Measurements from ENCODE around the gene GOSR1. TPM values are rescaled to one million over a fixed set of nuclear protein-coding genes. Genes with fewer than 3 reads are reported as not detected.
"Not testable (repeated sequence)": the region's sequence is repeated elsewhere in the genome, so short reads cannot be mapped to it uniquely, and the experiment has no call there.

GOSR1 gene
- total and polyA plus RNA-seq, 4 donors: 14.8 to 45.1 (median 32.1) TPM

DNA sequence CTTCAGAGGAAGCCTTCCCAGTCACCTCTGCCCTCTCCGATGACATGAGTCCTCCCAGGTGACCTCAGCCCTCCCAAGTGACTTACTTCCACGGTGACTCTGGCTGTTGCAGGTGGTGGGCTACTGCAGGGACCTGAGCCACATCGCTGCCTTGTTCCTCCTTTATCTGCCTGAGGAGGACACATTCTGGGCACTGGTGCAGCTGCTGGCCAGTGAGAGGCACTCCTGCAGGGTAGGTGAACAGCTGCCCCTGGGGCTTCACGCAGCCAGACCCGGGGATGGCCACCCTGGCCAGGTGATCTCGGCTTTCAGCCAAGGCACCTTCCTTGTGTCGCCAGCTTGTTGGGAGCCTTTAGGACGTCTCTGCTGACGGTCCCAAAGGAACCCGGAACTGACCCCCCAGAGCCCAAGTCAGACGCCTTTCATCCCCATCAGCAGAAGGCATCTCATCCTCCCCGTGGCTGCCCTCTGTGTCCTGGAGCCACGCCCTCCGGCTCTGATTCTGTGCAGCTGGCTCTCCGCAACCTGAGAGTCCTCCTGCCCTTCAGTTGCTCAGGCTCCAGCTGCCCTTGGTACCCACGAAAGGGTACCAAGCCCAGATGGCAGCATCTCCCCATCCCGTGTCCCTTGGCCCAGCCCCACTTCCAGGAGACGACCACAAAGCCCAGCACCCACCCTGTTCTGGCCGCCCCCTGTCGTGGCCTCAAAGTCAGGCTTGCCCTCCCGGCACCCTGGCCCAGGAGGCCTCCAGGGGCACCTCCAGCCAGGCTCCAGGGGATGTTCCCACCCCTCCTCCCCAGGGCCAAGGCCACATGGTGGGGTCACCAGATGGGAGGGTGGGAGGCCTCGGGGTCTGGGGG lies 81.7 kb downstream of the GOSR1 start:
- TF ChIP-seq, protein P1, sequence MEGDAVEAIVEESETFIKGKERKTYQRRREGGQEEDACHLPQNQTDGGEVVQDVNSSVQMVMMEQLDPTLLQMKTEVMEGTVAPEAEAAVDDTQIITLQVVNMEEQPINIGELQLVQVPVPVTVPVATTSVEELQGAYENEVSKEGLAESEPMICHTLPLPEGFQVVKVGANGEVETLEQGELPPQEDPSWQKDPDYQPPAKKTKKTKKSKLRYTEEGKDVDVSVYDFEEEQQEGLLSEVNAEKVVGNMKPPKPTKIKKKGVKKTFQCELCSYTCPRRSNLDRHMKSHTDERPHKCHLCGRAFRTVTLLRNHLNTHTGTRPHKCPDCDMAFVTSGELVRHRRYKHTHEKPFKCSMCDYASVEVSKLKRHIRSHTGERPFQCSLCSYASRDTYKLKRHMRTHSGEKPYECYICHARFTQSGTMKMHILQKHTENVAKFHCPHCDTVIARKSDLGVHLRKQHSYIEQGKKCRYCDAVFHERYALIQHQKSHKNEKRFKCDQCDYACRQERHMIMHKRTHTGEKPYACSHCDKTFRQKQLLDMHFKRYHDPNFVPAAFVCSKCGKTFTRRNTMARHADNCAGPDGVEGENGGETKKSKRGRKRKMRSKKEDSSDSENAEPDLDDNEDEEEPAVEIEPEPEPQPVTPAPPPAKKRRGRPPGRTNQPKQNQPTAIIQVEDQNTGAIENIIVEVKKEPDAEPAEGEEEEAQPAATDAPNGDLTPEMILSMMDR (IDR thresholded peaks at IDR 0.05; ENCODE audit: control extremely low read depth, extremely low read depth): no peak
- no peaks in the 10 kb centered on the region for H3K4me1 ChIP-seq (ENCODE audit: control insufficient read depth in 5 of 5, insufficient read depth in 5 of 5, low read length in 5 of 5)
- ATAC-seq (ENCODE audit: insufficient read depth, low FRiP score) (no peak), DNase-seq (no peak)
- H3K27ac ChIP-seq (ENCODE audit: low read depth in 1 of 2, low read length in 1 of 2): no peak overlapping the region
- WGBS, 2 donors: 82 to 87% methylated on average over 22 of the region's 22 CpGs
- H3K9me3 ChIP-seq (ENCODE audit: control insufficient read depth in 4 of 4, insufficient read depth in 3 of 4, low read length in 3 of 4): peaks cover 0 to 5% (median 0%) of the 10 kb centered on the region in 4 donors
- H3K9ac ChIP-seq (ENCODE audit: insufficient read depth in 1 of 2, low read length in 2 of 2): no peak overlapping the region
- no peaks in the 10 kb centered on the region for H3K27me3 ChIP-seq (ENCODE audit: control insufficient read depth in 3 of 3, insufficient read depth in 3 of 3, low read length in 2 of 3)
- H3K36me3 ChIP-seq (ENCODE audit: control insufficient read depth in 4 of 4, insufficient read depth in 4 of 4, low read length in 4 of 4): no peaks in the 10 kb centered on the region
- no peak overlapping the region for H3K4me3 ChIP-seq

- no peak overlapping the region for H3K9ac ChIP-seq (ENCODE audit: insufficient read depth in 1 of 2, low read length in 2 of 2)
- no peak overlapping the region for H3K27ac ChIP-seq (ENCODE audit: low read depth in 1 of 2, low read length in 1 of 2)
- DNase-seq (no peak), ATAC-seq (ENCODE audit: insufficient read depth, low FRiP score) (no peak)
- H3K9me3 ChIP-seq (ENCODE audit: control insufficient read depth in 4 of 4, insufficient read depth in 3 of 4, low read length in 3 of 4): peaks cover 0 to 5% (median 0%) of the 10 kb centered on the region in 4 donors
- H3K4me1 ChIP-seq (ENCODE audit: control insufficient read depth in 5 of 5, insufficient read depth in 5 of 5, low read length in 5 of 5): peaks cover 0 to 3% (median 0%) of the 10 kb centered on the region in 5 donors
- H3K27me3 ChIP-seq (ENCODE audit: control insufficient read depth in 3 of 3, insufficient read depth in 3 of 3, low read length in 2 of 3): no peaks in the 10 kb centered on the region
- WGBS, 2 donors: 90% methylated on average over 6 to 7 of the region's 7 CpGs
- TF ChIP-seq, protein P1 (IDR thresholded peaks at IDR 0.05; ENCODE audit: control extremely low read depth, extremely low read depth): no peak
- no peak overlapping the region for H3K4me3 ChIP-seq
- no peaks in the 10 kb centered on the region for H3K36me3 ChIP-seq (ENCODE audit: control insufficient read depth in 4 of 4, insufficient read depth in 4 of 4, low read length in 4 of 4)
Observed at GRCh38 chr17:30559656-30560055, 82.4 kb downstream of the GOSR1 start.

DNA sequence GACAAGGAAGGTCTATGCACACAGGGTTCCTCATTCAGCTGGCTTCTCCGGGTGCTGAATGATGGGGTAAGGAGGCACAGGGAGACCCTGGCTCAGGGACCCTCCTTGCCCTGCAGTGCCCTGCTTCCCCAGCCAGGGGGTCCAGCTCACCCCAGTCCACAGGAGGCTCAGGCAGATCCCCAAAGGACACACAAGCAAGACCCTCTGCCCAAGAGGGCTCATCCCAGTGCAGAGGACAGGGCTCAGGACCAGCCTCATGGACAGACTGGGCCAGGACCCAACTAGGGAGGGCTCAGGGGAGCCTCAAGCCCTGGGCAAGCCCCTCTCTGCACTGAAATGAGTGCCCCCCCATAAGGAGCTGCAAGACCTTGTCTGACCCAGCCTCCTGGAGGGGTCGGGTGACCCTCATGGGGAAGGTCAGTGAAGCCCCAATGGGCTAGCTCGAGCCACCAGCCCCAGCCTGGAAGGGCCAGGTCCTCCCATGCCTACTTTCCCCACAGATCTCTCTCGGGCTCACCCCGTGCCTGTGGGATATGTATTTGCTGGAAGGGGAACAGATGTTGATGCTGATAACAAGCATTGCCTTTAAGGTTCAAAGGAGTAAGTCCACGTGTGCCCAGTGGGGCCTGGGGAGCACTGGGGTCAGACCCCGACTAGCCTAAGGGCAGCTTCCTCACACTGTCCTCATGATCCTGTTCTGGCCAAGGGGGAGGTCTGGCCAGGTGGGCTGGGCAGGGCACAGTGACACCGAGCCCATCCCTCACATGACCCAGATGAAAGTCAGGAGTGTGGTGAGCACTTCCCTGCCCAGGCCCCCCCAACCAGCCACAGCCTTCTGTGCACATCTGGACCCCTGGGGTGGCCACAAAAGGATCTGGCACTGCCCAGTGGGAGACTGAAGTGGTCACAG lies 83.2 kb downstream of the GOSR1 start:
- not testable (repeated sequence) for DNase-seq; H3K4me3 ChIP-seq; H3K9me3 ChIP-seq (ENCODE audit: control insufficient read depth in 4 of 4, insufficient read depth in 3 of 4, low read length in 3 of 4); H3K9ac ChIP-seq (ENCODE audit: insufficient read depth in 1 of 2, low read length in 2 of 2); H3K36me3 ChIP-seq (ENCODE audit: control insufficient read depth in 4 of 4, insufficient read depth in 4 of 4, low read length in 4 of 4); H3K27me3 ChIP-seq (ENCODE audit: control insufficient read depth in 3 of 3, insufficient read depth in 3 of 3, low read length in 2 of 3); ATAC-seq (ENCODE audit: insufficient read depth, low FRiP score); H3K27ac ChIP-seq (ENCODE audit: low read depth in 1 of 2, low read length in 1 of 2); H3K4me1 ChIP-seq (ENCODE audit: control insufficient read depth in 5 of 5, insufficient read depth in 5 of 5, low read length in 5 of 5)
- 60 to 77% methylated on average over 8 of the region's 8 CpGs for WGBS, 2 donors

DNA sequence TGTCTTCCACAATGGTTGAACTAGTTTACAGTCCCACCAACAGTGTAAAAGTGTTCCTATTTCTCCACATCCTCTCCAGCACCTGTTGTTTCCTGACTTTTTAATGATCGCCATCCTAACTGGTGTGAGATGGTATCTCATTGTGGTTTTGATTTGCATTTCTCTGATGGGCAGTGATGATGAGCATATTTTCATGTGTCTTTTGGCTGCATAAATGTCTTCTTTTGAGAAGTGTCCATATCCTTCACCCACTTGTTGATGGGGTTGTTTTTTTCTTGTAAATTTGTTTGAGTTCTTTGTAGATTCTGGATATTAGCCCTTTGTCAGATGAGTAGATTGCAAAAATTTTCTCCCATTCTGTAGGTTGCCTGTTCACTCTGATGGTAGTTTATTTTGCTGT lies 84.6 kb downstream of the GOSR1 start:
- not testable (repeated sequence) for H3K9me3 ChIP-seq (ENCODE audit: control insufficient read depth in 4 of 4, insufficient read depth in 3 of 4, low read length in 3 of 4); H3K36me3 ChIP-seq (ENCODE audit: control insufficient read depth in 4 of 4, insufficient read depth in 4 of 4, low read length in 4 of 4); H3K27me3 ChIP-seq (ENCODE audit: control insufficient read depth in 3 of 3, insufficient read depth in 3 of 3, low read length in 2 of 3); H3K4me3 ChIP-seq; DNase-seq; ATAC-seq (ENCODE audit: insufficient read depth, low FRiP score); H3K4me1 ChIP-seq (ENCODE audit: control insufficient read depth in 5 of 5, insufficient read depth in 5 of 5, low read length in 5 of 5); H3K9ac ChIP-seq (ENCODE audit: insufficient read depth in 1 of 2, low read length in 2 of 2); H3K27ac ChIP-seq (ENCODE audit: low read depth in 1 of 2, low read length in 1 of 2)
- WGBS, 2 donors: 88 to 100% methylated on average over 1 of the region's 1 CpG

GRCh38 chr17:30563131-30563904 lies 86.1 kb downstream of the GOSR1 start:
- not testable (repeated sequence) for H3K27ac ChIP-seq (ENCODE audit: low read depth in 1 of 2, low read length in 1 of 2); H3K4me1 ChIP-seq (ENCODE audit: control insufficient read depth in 5 of 5, insufficient read depth in 5 of 5, low read length in 5 of 5); H3K27me3 ChIP-seq (ENCODE audit: control insufficient read depth in 3 of 3, insufficient read depth in 3 of 3, low read length in 2 of 3); H3K36me3 ChIP-seq (ENCODE audit: control insufficient read depth in 4 of 4, insufficient read depth in 4 of 4, low read length in 4 of 4); ATAC-seq (ENCODE audit: insufficient read depth, low FRiP score); DNase-seq; H3K9me3 ChIP-seq (ENCODE audit: control insufficient read depth in 4 of 4, insufficient read depth in 3 of 4, low read length in 3 of 4); H3K4me3 ChIP-seq; H3K9ac ChIP-seq (ENCODE audit: insufficient read depth in 1 of 2, low read length in 2 of 2)
- 45 to 54% methylated on average over 8 to 9 of the region's 9 CpGs for WGBS, 2 donors

DNA sequence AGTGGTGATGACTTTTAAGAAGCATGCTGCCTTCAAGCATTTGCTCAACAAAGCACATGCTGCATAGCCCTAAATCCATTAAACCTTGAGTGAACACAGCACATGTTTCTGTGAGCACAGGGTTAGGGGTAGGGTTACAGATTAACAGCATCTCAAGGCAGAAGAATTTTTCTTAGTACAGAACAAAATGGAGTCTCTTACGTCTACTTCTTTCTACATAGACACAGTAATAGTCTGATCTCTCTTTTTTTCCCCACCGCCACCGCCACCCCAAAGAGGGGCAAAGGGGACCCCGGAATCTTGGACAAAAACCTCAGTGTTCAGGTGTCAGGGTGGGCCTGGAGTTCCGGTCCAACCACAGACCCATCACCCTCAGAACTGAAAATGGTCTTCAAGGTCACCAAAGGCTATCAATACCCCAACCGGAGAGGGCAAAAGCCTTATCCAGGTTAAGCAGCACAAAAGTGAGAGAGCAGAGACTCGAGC lies 86.7 kb downstream of the GOSR1 start:
- ATAC-seq (ENCODE audit: insufficient read depth, low FRiP score); H3K4me1 ChIP-seq (ENCODE audit: control insufficient read depth in 5 of 5, insufficient read depth in 5 of 5, low read length in 5 of 5); DNase-seq; H3K36me3 ChIP-seq (ENCODE audit: control insufficient read depth in 4 of 4, insufficient read depth in 4 of 4, low read length in 4 of 4); H3K27me3 ChIP-seq (ENCODE audit: control insufficient read depth in 3 of 3, insufficient read depth in 3 of 3, low read length in 2 of 3); H3K9ac ChIP-seq (ENCODE audit: insufficient read depth in 1 of 2, low read length in 2 of 2); H3K9me3 ChIP-seq (ENCODE audit: control insufficient read depth in 4 of 4, insufficient read depth in 3 of 4, low read length in 3 of 4); H3K4me3 ChIP-seq; H3K27ac ChIP-seq (ENCODE audit: low read depth in 1 of 2, low read length in 1 of 2): not testable (repeated sequence)
- 69 to 78% methylated on average over 7 of the region's 7 CpGs for WGBS, 2 donors
